Spleen (tissue), 11 donors: ENCODE results near the gene SEMA3A. TPM values are rescaled to one million over a fixed set of nuclear protein-coding genes. Genes with fewer than 3 reads are reported as not detected.

ENCODE experiments used
- DNase-seq: peaks from one replicate; pipeline ENCODE4 v3.0.0-alpha.2; 2020
- H3K27ac ChIP-seq, 8 donors: fragments of 200-600 bp; sonication (generic) in 7 of 8; 1 replicate in 4 of 8; 2 replicates in 4 of 8; pipeline versions ENCODE4 v1.5.0 to v1.8.0; 2016 to 2021; ENCODE audit warnings: inconsistent platforms in 4 of 8, mild to moderate bottlenecking in 4 of 8, moderate library complexity in 1 of 8
- H3K27me3 ChIP-seq, 7 donors: fragments of 200-600 bp; sonication (generic) in 6 of 7; replicated peaks in 1 of 7; 1 replicate in 4 of 7; 2 replicates in 3 of 7; pipeline versions ENCODE4 v1.5.0 to v1.8.0; 2016 to 2021; ENCODE audit warnings: inconsistent platforms in 3 of 7, mild to moderate bottlenecking in 1 of 7
- H3K36me3 ChIP-seq, 6 donors: fragments of 200-600 bp; sonication (generic) in 5 of 6; 1 replicate in 4 of 6; 2 replicates in 2 of 6; pipeline versions ENCODE4 v1.5.0 to v1.8.0; 2016 to 2021; ENCODE audit warnings: inconsistent platforms in 2 of 6
- H3K4me1 ChIP-seq, 6 donors: fragments of 200-600 bp; sonication (generic) in 5 of 6; 1 replicate in 3 of 6; 2 replicates in 3 of 6; pipeline versions ENCODE4 v1.5.0 to v1.8.0; 2016 to 2021; ENCODE audit warnings: inconsistent platforms in 3 of 6
- H3K4me3 ChIP-seq, 8 donors: fragments of 200-600 bp; sonication (generic) in 7 of 8; 1 replicate in 4 of 8; 2 replicates in 4 of 8; pipeline versions ENCODE4 v1.5.0 to v1.8.0; 2016 to 2021; ENCODE audit warnings: inconsistent platforms in 4 of 8, mild to moderate bottlenecking in 4 of 8, moderate library complexity in 2 of 8
- H3K9me3 ChIP-seq, 8 donors: fragments of 200-600 bp; sonication (generic) in 7 of 8; 1 replicate in 4 of 8; 2 replicates in 4 of 8; pipeline versions ENCODE4 v1.5.0 to v1.8.0; 2016 to 2021; ENCODE audit warnings: inconsistent platforms in 4 of 8
- CTCF ChIP-seq, 11 experiments: fragments of 200-600 bp in 7 of 11; fragments of 450-650 bp in 4 of 11; sonication (generic) in 4 of 11; IDR thresholded peaks in 8 of 11; conservative IDR thresholded peaks in 3 of 11; 1 replicate in 7 of 11; 2 replicates in 4 of 11; pipeline versions ENCODE4 v1.4.0 to v1.8.0; 2016 to 2021; ENCODE audit warnings: antibody characterized with exemption in 11 of 11, inconsistent platforms in 4 of 11, mild to moderate bottlenecking in 1 of 11
- POLR2A ChIP-seq, 3 donors: fragments of 450-650 bp; IDR thresholded peaks; one replicate each; pipeline ENCODE4 v1.5.1; 2017; ENCODE audit warnings: antibody characterized with exemption in 3 of 3, mild to moderate bottlenecking in 1 of 3
- POLR2AphosphoS5 ChIP-seq, 3 donors: sonication (generic); formaldehyde crosslinking; IDR thresholded peaks; one replicate each; pipeline ENCODE4 v1.5.1; 2017; ENCODE audit warnings: antibody characterized with exemption in 3 of 3
- WGBS, 5 donors: extraction: QIAGEN DNeasy Blood & Tissue Kit in 3 of 5; methylation state at CpG; one replicate each; pipeline versions ENCODE4 v1.1.5 to v1.1.7; 2013 to 2018; 5-methylcytosine and 5-hydroxymethylcytosine counted together
- intact Hi-C: fragments of 100-400 bp; cut with DNase I; formaldehyde crosslinking; loops from one replicate; pipeline ENCODE4 v1.15.0; 2023; ENCODE audit warnings: low total_unique reads
- polyA plus RNA-seq, 3 donors: library from polyadenylated mRNA; stranded (reverse); fragments of 200-250 nt; gene quantifications; one replicate each; pipeline ENCODE4 v1.2.1, GENCODE V29; 2013
- total RNA-seq, 7 donors: library from RNA; depleted of rRNA in 3 of 7; stranded (reverse); fragments of >200 nt in 3 of 7; fragmentation: NEBNext Ultra II Directional in 4 of 7; extraction: Animal tissue kit (Norgen Biotek cat#: 25700) in 4 of 7; gene quantifications; one replicate each; pipeline versions ENCODE4 v1.1.0 to v1.2.1, GENCODE V29; 2016 to 2021
- donor health status: healthy with polysubstance abuse.
- donor health status: DM: no; HTN: no; CAD: no; lungs with moderate emphysema.
- donor health status: DM: no; HTN: no; CAD: no.
- donor health status: Bipolar disorder and iron deficiency.
- donor health status: healthy.
- donor health status: DM: no; HTN: no; CAD: no.
- donor health status: DM: yes; HTN: yes; CAD: no.

SEMA3A gene
- total and polyA plus RNA-seq, 10 donors, result 1.1 to 48.5 (median 15.3) TPM

- H3K9me3 ChIP-seq, result peaks cover 0 to 14% (median 10%) of the 10 kb centered on the region in 8 donors
- WGBS, 5 donors, result 72 to 85% (median 77%) methylated on average over 3 of the region's 3 CpGs
- intact Hi-C loops, result no loop called here
- no peak overlapping the region for H3K27ac ChIP-seq
- no peak overlapping the region for H3K4me3 ChIP-seq
- no peak for DNase-seq
- H3K36me3 ChIP-seq, result no peaks in the 10 kb centered on the region
- TF ChIP-seq POLR2AphosphoS5 (IDR thresholded peaks at IDR 0.05) (no peak), POLR2A (IDR thresholded peaks at IDR 0.05) (no peak), CTCF (IDR thresholded peaks at IDR 0.05 in 8 of 11, conservative IDR thresholded peaks at IDR 0.05 in 3 of 11) (no peak)
- no peaks in the 10 kb centered on the region for H3K27me3 ChIP-seq
- no peaks in the 10 kb centered on the region for H3K4me1 ChIP-seq
Measured at GRCh38 chr7:84236398-84236797, 41.8 kb upstream of the SEMA3A start.

GRCh38 chr7:84232646-84233045, 38.1 kb upstream of the SEMA3A start:
- intact Hi-C loops, result no loop called here
- DNase-seq, result no peak
- Histone ChIP-seq H3K4me1 (no peaks in the 10 kb centered on the region), H3K36me3 (no peaks in the 10 kb centered on the region), H3K27me3 (no peaks in the 10 kb centered on the region), H3K27ac (no peak overlapping the region), H3K9me3 (no peaks in the 10 kb centered on the region), H3K4me3 (no peak overlapping the region)
- WGBS, 5 donors, result 39 to 58% (median 50%) methylated on average over 1 of the region's 1 CpG
- TF ChIP-seq CTCF (IDR thresholded peaks at IDR 0.05 in 8 of 11, conservative IDR thresholded peaks at IDR 0.05 in 3 of 11) (no peak), POLR2AphosphoS5 (IDR thresholded peaks at IDR 0.05) (no peak), POLR2A (IDR thresholded peaks at IDR 0.05) (no peak)

GRCh38 chr7:84231157-84231556, 36.6 kb upstream of the SEMA3A start:
- H3K9me3 ChIP-seq, result no peaks in the 10 kb centered on the region
- intact Hi-C loops, result no loop called here
- H3K36me3 ChIP-seq, result no peaks in the 10 kb centered on the region
- no peak overlapping the region for H3K27ac ChIP-seq
- H3K4me3 ChIP-seq, result no peak overlapping the region
- no peaks in the 10 kb centered on the region for H3K27me3 ChIP-seq
- no peak for TF ChIP-seq POLR2A (IDR thresholded peaks at IDR 0.05)
- no peak for TF ChIP-seq CTCF (IDR thresholded peaks at IDR 0.05 in 8 of 11, conservative IDR thresholded peaks at IDR 0.05 in 3 of 11)
- no peak for TF ChIP-seq POLR2AphosphoS5 (IDR thresholded peaks at IDR 0.05)
- no peaks in the 10 kb centered on the region for H3K4me1 ChIP-seq
- DNase-seq, result no peak

- TF ChIP-seq POLR2AphosphoS5 (IDR thresholded peaks at IDR 0.05) (no peak), POLR2A (IDR thresholded peaks at IDR 0.05) (no peak), CTCF (IDR thresholded peaks at IDR 0.05 in 8 of 11, conservative IDR thresholded peaks at IDR 0.05 in 3 of 11) (no peak)
- no peaks in the 10 kb centered on the region for H3K9me3 ChIP-seq
- 78 to 97% (median 88%) methylated on average over 3 of the region's 3 CpGs for WGBS, 5 donors
Measured at GRCh38 chr7:84230491-84230890, 35.9 kb upstream of the SEMA3A start.

More at GRCh38 chr7:84230491-84230890, 35.9 kb upstream of the SEMA3A start:
- H3K4me1 ChIP-seq, result no peaks in the 10 kb centered on the region
- intact Hi-C loops, result no loop called here
- H3K27me3 ChIP-seq, result no peaks in the 10 kb centered on the region
- no peaks in the 10 kb centered on the region for H3K36me3 ChIP-seq
- H3K4me3 ChIP-seq, result no peak overlapping the region
- H3K27ac ChIP-seq, result no peak overlapping the region
- DNase-seq, result no peak
